ENCODE measurements around the gene FBXL7.

FBXL7 gene

GRCh38 chr5:15914638-15915037 lies 414.7 kb downstream of the FBXL7 start:
- no peak for DNase-seq

GRCh38 chr5:15926586-15926985 lies 426.6 kb downstream of the FBXL7 start:
- DNase-seq = no peak

- no peak for DNase-seq
These were observed 427.9 kb downstream of the FBXL7 start for GRCh38 chr5:15927710-15928380.

DNA sequence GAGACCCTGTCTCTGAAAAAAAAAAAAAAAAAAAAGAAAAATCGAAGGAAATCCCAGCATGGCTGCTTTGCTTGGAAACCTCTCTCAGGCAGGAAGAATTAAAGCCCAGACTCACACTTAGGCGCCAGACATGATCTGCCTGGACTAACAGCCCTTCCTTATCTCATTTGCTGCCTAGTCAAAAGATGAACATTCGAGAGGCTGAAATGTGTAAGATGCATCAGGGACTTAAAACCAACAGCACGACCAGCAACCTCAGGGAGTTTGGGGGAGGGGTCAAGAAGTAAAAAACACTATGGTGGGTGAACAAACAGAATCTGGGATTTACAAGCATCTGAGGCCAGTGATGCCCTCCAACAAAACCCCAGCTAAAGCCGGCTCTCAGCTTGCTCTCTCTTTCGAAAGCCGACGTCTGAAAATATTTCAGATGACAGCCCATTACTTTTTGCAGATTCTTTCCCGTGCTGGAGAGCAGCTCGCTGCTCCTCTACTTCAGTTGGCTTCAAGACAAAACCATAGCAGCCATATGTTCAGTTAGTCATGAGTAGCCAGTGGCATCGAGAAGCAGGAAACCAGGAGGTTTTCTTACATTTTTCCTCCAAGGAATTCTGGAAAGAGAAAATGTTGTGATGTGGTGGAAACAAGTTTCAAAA lies 429.8 kb downstream of the FBXL7 start:
- DNase-seq = no peak

GRCh38 chr5:15932066-15932465 lies 432.1 kb downstream of the FBXL7 start:
- no peak for DNase-seq

- DNase-seq = no peak
These were observed 433.6 kb downstream of the FBXL7 start for GRCh38 chr5:15933259-15934207.

DNA sequence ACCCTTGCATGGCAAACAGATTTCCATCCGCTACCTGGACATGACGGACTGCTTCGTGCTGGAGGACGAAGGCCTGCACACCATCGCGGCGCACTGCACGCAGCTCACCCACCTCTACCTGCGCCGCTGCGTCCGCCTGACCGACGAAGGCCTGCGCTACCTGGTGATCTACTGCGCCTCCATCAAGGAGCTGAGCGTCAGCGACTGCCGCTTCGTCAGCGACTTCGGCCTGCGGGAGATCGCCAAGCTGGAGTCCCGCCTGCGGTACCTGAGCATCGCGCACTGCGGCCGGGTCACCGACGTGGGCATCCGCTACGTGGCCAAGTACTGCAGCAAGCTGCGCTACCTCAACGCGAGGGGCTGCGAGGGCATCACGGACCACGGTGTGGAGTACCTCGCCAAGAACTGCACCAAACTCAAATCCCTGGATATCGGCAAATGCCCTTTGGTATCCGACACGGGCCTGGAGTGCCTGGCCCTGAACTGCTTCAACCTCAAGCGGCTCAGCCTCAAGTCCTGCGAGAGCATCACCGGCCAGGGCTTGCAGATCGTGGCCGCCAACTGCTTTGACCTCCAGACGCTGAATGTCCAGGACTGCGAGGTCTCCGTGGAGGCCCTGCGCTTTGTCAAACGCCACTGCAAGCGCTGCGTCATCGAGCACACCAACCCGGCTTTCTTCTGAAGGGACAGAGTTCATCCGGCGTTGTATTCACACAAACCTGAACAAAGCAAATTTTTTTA lies 436.7 kb downstream of the FBXL7 start:
- no peak for DNase-seq

DNA sequence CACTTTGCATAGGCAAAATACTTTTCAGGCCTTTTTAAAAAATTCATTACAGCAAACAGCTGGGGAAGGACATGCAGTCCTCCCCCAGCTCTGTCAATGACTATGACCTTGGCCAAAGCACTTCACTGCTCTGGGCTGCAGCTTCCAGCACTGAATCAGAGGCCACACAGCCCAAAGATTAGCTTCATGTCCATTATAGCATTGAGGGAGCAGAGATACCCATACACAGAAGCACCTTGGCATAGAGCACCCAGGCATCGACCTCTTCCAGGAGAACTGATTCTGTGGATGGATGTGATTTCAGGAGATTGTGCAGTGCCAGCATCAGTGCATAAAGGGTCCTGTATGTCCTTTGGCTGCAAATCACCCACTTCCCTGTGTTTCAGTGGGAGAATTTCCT lies 437.7 kb downstream of the FBXL7 start:
- DNase-seq = no peak

DNA sequence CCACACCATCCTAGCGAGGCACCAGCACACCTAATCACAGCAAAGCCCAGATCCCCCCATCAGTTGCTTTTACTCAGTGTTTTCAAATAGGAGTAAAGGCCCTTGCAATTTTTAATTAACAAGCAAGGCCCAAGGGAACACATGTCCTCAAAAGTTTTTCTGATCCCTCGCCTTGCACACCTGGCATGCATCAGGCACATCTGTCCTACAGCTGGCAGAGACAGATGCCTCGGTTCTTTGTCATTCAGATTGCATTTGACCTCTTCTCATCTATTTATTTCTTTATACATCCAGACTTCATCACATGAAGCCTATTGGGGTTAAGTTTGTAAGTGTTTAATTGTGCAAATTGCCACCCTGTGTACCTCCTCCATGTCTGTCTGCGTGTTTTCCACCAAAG lies 438.2 kb downstream of the FBXL7 start:
- DNase-seq = no peak

- DNase-seq = no peak
These were observed 439.0 kb downstream of the FBXL7 start for GRCh38 chr5:15938961-15939360.

GRCh38 chr5:15940905-15941304 lies 440.9 kb downstream of the FBXL7 start:
- no peak for DNase-seq

DNA sequence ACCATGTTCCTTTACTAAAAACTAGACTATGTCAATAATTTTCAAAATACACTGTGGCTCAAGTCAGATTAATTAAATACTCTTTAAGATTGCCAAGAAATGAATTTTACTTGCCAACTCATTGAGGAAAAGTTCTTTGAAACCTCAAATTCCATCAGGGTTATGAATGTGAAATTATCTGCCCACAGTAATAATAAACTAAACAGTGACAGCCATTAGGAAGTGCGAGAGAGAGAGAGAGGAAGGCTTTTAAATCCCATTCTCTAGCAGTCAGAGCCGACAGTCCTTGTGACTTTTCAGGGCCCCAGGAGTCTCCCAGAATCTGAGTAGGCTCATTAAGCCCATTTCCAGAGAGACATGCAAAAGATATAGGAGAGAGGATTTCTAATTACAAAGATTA lies 443.5 kb downstream of the FBXL7 start:
- DNase-seq = no peak

DNA sequence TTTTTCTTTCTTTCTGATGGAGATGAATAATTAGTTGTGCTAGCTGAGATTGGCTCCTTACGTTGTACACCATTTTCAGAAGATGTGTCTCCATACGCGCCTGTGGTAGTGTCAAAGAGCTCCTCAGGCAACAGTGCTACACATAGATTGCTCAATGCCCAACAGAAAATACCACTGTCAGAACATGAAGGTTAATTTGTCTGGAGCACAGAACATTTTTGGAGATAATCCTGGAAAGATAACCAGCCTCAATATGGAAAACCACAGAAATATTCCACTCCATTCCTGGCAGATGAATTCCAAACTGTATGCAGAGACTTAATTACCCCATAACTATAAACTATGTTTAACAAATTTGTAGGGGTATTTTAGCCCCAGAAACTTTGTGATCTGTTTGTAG lies 446.0 kb downstream of the FBXL7 start:
- DNase-seq = no peak

DNA sequence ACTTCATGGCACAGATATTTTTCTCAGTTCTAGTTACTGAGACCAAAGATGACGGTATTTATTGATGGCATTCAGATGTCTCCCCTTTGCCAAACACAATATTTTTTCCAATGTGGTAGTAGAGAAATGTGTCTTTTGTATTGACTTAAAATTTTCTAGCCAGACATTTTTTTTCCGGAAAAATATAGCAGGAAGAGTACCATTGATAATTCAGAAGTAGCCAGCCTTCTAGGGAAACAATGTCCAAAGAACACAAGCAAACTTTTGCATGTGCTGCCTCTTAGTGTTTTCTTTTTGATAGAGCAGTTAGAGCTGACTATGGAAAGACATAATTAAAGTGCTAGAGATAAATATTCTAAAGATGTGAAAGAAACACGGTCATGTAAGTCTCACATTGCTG lies 448.2 kb downstream of the FBXL7 start:
- no peak for DNase-seq

DNA sequence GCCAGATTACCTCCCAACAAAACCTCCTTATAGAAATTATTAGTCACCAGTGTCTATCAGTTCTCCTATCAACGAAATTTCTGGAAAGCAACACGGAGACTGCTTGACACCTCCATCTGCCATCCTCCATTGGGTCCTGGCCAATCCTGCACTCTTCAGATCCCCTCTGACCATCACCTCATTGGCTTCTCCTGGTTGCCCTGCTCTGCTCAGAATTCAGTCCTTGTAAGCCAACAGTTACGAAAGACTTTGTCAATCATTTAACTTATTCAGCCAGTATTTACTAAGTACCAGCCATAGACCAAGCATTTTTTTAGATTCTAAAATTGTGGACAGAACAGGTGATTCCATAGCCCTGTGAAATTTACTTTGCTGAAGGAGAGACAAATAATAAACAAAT lies 451.1 kb downstream of the FBXL7 start:
- no peak for DNase-seq

DNA sequence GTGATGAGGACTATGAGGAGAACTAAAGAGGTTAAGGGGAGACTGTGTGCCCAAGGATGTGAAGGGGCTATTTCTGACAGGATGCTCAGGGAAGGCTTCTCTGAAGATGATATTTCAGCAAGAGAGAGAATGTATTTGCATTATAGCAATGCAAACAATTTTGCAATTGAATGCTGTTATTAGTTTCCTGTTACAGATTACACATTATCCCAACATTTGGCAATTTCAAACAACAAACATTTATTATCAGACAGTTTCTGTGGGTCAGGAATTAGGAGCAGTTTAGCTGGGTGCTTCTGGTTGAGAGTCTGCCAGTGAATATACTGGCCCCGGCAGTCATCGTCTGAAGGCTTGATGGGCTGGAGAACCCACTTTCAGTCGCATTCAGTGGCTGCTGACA lies 451.6 kb downstream of the FBXL7 start:
- no peak for DNase-seq

GRCh38 chr5:15956622-15957021 lies 456.6 kb downstream of the FBXL7 start:
- DNase-seq = no peak

DNA sequence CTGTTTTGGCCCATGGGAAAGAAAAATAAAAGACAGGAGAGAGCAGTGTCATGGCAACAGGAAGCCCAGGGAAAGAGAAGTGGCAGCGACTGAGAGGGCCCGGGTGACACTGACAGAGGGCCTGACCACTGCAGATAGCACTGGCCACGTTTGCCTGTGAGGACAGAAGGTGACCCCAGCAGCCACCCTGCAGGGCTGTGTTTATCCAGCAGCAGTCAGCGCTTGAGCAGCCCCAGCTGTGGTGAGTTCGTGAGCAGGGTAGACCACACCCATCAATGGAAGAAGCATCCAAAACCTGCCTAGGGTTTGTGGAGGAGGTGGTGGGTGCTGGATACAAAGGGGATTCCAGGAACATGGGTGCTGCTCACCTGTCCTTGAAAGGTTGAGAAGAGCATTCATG lies 457.1 kb downstream of the FBXL7 start:
- no peak for DNase-seq

DNA sequence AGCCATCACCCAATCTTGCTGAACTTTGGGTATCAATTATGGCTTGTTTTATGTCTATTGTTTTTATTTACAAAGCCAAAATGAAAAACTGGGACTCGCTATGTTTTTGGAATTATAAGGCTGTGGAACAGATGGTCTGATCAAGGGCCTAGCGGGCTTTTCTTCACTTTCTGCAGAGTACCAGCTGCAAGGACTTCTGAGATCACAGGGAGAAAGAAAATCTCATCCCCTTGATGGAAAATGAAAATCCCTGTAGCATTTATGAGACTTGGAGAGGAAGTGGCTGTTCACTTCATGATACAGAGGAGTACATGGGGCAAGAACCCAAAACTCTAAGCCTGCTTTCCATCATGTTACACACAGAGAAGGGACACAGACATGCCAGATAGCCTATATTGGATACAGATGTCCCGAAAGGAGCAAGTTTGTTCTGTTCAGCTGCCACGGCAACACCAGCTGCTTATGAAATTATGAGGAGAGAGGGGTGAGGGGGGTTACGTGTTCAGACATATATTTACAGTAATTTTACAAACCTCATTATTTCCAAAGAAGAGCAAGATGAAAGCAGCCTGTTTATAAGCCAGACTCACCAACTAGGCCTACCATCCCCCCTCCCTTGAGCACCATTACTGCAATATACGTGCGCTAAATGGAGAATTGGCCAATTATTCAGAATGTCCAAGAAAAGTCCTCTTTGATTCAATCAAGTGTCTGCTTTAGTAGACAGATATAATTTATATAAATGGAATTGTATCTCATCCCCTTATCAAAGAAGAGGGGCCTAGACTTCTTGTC lies 459.6 kb downstream of the FBXL7 start:
- no peak for DNase-seq

- DNase-seq = no peak
These were observed 466.2 kb downstream of the FBXL7 start for GRCh38 chr5:15966066-15966640.

- DNase-seq = no peak
These were observed 466.7 kb downstream of the FBXL7 start for GRCh38 chr5:15966651-15967050.

DNA sequence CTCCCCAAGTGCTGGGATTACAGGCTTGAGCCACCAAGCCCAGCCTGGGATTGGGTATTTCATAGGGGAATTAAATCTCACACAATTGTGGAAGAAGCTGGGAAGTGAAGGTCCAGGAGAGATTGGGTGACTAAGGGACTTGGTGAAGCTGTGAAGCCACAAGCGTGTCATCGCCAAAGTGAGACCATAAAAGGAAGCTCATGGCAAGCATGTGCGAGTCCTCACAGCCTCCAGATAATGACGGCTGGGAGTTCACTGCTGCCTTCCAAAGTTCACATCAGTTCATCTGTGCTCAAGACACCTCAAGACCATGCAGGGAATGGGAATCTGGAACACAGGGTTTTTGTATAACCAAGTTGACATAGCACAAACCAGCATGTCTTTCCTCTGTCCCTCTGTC lies 469.0 kb downstream of the FBXL7 start:
- DNase-seq = no peak
